Esophagus squamous epithelium (tissue), 5 donors: ENCODE data around the gene SPECC1. TPM values are rescaled to one million over a fixed set of nuclear protein-coding genes. Genes with fewer than 3 reads are reported as not detected.
"Not testable (repeated sequence)": the region's sequence is repeated elsewhere in the genome, so short reads cannot be mapped to it uniquely, and the experiment has no call there.

Experiments
- DNase-seq: peaks from one replicate; lab custom pipeline; 2025; lab: John Stamatoyannopoulos, UW
- H3K27ac ChIP-seq, 4 donors: fragments of 200-600 bp; sonication (generic); one replicate each; pipeline ENCODE4 v1.5.1; 2016 to 2019; ENCODE audit warnings: mild to moderate bottlenecking in 1 of 4
- H3K27me3 ChIP-seq, 4 donors: fragments of 200-600 bp; sonication (generic); 1 replicate in 3 of 4; 2 replicates in 1 of 4; pipeline versions ENCODE4 v1.5.1 to v1.6.0; 2017 to 2021; ENCODE audit warnings: antibody characterized with exemption in 1 of 4
- H3K36me3 ChIP-seq, 3 donors: fragments of 200-600 bp; sonication (generic); one replicate each; pipeline ENCODE4 v1.5.1; 2016 to 2019
- H3K4me1 ChIP-seq, 3 donors: fragments of 200-600 bp; sonication (generic); one replicate each; pipeline ENCODE4 v1.5.1; 2017 to 2019
- H3K4me3 ChIP-seq, 4 donors: fragments of 200-600 bp; sonication (generic); 1 replicate in 3 of 4; 2 replicates in 1 of 4; pipeline ENCODE4 v1.5.1; 2016 to 2019; ENCODE audit warnings: mild to moderate bottlenecking in 2 of 4, moderate library complexity in 1 of 4
- H3K9me3 ChIP-seq, 3 donors: fragments of 200-600 bp; sonication (generic); one replicate each; pipeline ENCODE4 v1.5.1; 2016 to 2019
- CTCF ChIP-seq, 6 experiments: fragments of 450-650 bp in 4 of 6; fragments of 200-600 bp in 2 of 6; sonication (generic) in 2 of 6; IDR thresholded peaks; one replicate each; pipeline ENCODE4 v1.5.1; 2016 to 2019; ENCODE audit warnings: antibody characterized with exemption in 6 of 6, mild to moderate bottlenecking in 4 of 6, moderate library complexity in 4 of 6
- POLR2A ChIP-seq, 4 donors: fragments of 450-650 bp; IDR thresholded peaks; one replicate each; pipeline ENCODE4 v1.6.1; 2017; ENCODE audit warnings: antibody characterized with exemption in 4 of 4, mild to moderate bottlenecking in 4 of 4, moderate library complexity in 3 of 4
- WGBS, 2 donors: methylation state at CpG; one replicate each; pipeline ENCODE4 v1.1.5; 2018; 5-methylcytosine and 5-hydroxymethylcytosine counted together
- intact Hi-C: fragments of 100-400 bp; cut with DNase I; formaldehyde crosslinking; loops from one replicate; pipeline ENCODE4 v1.15.0; 2022
- total RNA-seq, 4 donors: library from RNA; depleted of rRNA; stranded (reverse); fragments of >200 nt; gene quantifications; one replicate each; pipeline ENCODE4 v1.1.0, GENCODE V29; 2016
- donor health status: DM: yes; HTN: yes; CAD: no.

Gene SPECC1
- 10 to 100 TPM; 13.8 to 29.6 (median 19.0) TPM for total RNA-seq

GRCh38 chr17:20009302-20010098 is at the start of gene SPECC1:
SPECC1 (plus strand) TSS chr17:20009359; CDS start chr17:20096652, 87,293 bp downstream.
- Histone ChIP-seq H3K4me3 (peak within 1 kb of the TSS; percentile 57 to 81 (median 68)), H3K9me3 (no peaks in the 10 kb centered on the region), H3K36me3 (no peaks in the 10 kb centered on the region), H3K4me1 (peaks cover 0 to 36% (median 5%) of the 10 kb centered on the region in 3 donors), H3K27ac (peak within 1 kb of the TSS; percentile 72 to 87 (median 82)), H3K27me3 (peaks cover 0 to 13% (median 0%) of the 10 kb centered on the region in 4 donors)
- WGBS, 2 donors: 1 to 2% methylated on average over 19 to 25 of the region's 96 CpGs
- no peak for DNase-seq
- intact Hi-C loops: no loop called here
- TF ChIP-seq POLR2A (IDR thresholded peaks at IDR 0.05) (peak in 2 of 4 donors; percentile 34 to 38), CTCF (IDR thresholded peaks at IDR 0.05) (peak in 5 of 6 experiments; percentile 92 to 98 (median 97))

GRCh38 chr17:19962954-19963353 is 46.2 kb upstream of the SPECC1 start:
- H3K36me3 ChIP-seq: peaks cover 0 to 88% (median 25%) of the 10 kb centered on the region in 3 donors
- DNase-seq, H3K4me3 ChIP-seq, H3K9me3 ChIP-seq, intact Hi-C loops, H3K4me1 ChIP-seq, H3K27me3 ChIP-seq, H3K27ac ChIP-seq: not testable (repeated sequence)
- 81 to 89% methylated on average over 2 of the region's 2 CpGs for WGBS, 2 donors

- Histone ChIP-seq H3K27ac (no peak overlapping the region), H3K27me3 (no peaks in the 10 kb centered on the region), H3K36me3 (peaks cover 5 to 44% (median 12%) of the 10 kb centered on the region in 3 donors), H3K4me3 (no peak overlapping the region), H3K4me1 (peaks cover 10 to 30% (median 11%) of the 10 kb centered on the region in 3 donors), H3K9me3 (no peaks in the 10 kb centered on the region)
- intact Hi-C loops: no loop called here
- TF ChIP-seq POLR2A (IDR thresholded peaks at IDR 0.05) (no peak), CTCF (IDR thresholded peaks at IDR 0.05) (no peak)
- WGBS, 2 donors: 79 to 90% methylated on average over 2 of the region's 2 CpGs
- no peak for DNase-seq
Measured at GRCh38 chr17:19973156-19973555, 36.0 kb upstream of the SPECC1 start.

GRCh38 chr17:19975601-19976000 is 33.6 kb upstream of the SPECC1 start:
- 67 to 72% methylated on average over 3 of the region's 3 CpGs for WGBS, 2 donors
- TF ChIP-seq POLR2A (IDR thresholded peaks at IDR 0.05) (no peak), CTCF (IDR thresholded peaks at IDR 0.05) (no peak)
- H3K4me1 ChIP-seq: peaks cover 11 to 50% (median 14%) of the 10 kb centered on the region in 3 donors
- no peak overlapping the region for H3K27ac ChIP-seq
- H3K4me3 ChIP-seq: no peak overlapping the region
- no peaks in the 10 kb centered on the region for H3K9me3 ChIP-seq
- DNase-seq: no peak
- no peaks in the 10 kb centered on the region for H3K27me3 ChIP-seq
- intact Hi-C loops: no loop called here
- peaks cover 0 to 20% (median 0%) of the 10 kb centered on the region in 3 donors for H3K36me3 ChIP-seq

GRCh38 chr17:19977293-19978208 is 31.6 kb upstream of the SPECC1 start, which contains the start of gene AKAP10:
AKAP10 (minus strand) TSS chr17:19977828; CDS start chr17:19977679, 149 bp downstream.
- peaks cover 11 to 46% (median 14%) of the 10 kb centered on the region in 3 donors for H3K4me1 ChIP-seq
- 0% methylated on average over 5 to 9 of the region's 75 CpGs for WGBS, 2 donors

More at GRCh38 chr17:19977293-19978208, 31.6 kb upstream of the SPECC1 start, which contains the start of gene AKAP10:
- intact Hi-C loops: no loop called here
- peak in 3 of 4 donors; percentile 24 to 72 (median 71) for TF ChIP-seq POLR2A (IDR thresholded peaks at IDR 0.05)
- TF ChIP-seq CTCF (IDR thresholded peaks at IDR 0.05): peak in 1 of 6 experiments; percentile 6
- Histone ChIP-seq H3K4me3 (peak within 1 kb of the TSS; percentile 80 to 99 (median 88)), H3K27me3 (no peaks in the 10 kb centered on the region), H3K36me3 (peaks cover 0 to under 1% (median 0%) of the 10 kb centered on the region in 3 donors), H3K27ac (peak within 1 kb of the TSS; percentile 92 to 97 (median 96)), H3K9me3 (no peaks in the 10 kb centered on the region)
- peak; percentile 74 for DNase-seq
